Psoas muscle (tissue), 8 donors: Measurements from ENCODE around the gene TMEM170A. TPM values are rescaled to one million over a fixed set of nuclear protein-coding genes. Genes with fewer than 3 reads are reported as not detected.

Experiments used
- ATAC-seq, 4 donors: fragments of 200-7000 bp; cut with Tn5 transposase; one replicate each; pipeline ENCODE4 v1.9.1; 2020; ENCODE audit warnings: moderate library complexity in 3 of 4, mild to moderate bottlenecking in 2 of 4
- DNase-seq, 2 donors: peaks; one replicate each; pipeline ENCODE4 v3.0.0-alpha.2; 2020
- H3K27ac ChIP-seq: fragments of 200-600 bp; one replicate; pipeline ENCODE4 v1.8.0; 2022
- H3K27me3 ChIP-seq, 3 donors: fragments of 200-600 bp in 1 of 3; one replicate each; pipeline versions ENCODE4 v1.6.1 to v1.8.0; 2013 to 2022; ENCODE audit warnings: low read length in 2 of 3, mild to moderate bottlenecking in 2 of 3, moderate library complexity in 1 of 3; ENCODE audit not compliant: insufficient read depth in 3 of 3
- H3K36me3 ChIP-seq, 2 donors: fragments of 200-600 bp in 1 of 2; one replicate each; pipeline versions ENCODE4 v1.6.1 to v1.8.0; 2013 to 2022; ENCODE audit warnings: low read depth in 1 of 2, mild to moderate bottlenecking in 1 of 2, moderate library complexity in 1 of 2; ENCODE audit not compliant: insufficient read depth in 1 of 2
- H3K4me1 ChIP-seq: fragments of 200-600 bp; one replicate; pipeline ENCODE4 v1.8.0; 2022
- H3K4me3 ChIP-seq: fragments of 200-600 bp; one replicate; pipeline ENCODE4 v1.8.0; 2022; ENCODE audit warnings: mild to moderate bottlenecking
- H3K9me3 ChIP-seq: fragments of 200-600 bp; one replicate; pipeline ENCODE4 v1.8.0; 2022
- WGBS, 3 donors: extraction: QIAGEN DNeasy Blood & Tissue Kit; methylation state at CpG; one replicate each; pipeline versions ENCODE4 v1.1.6 to v1.1.7; 2013; 5-methylcytosine and 5-hydroxymethylcytosine counted together
- intact Hi-C, 2 donors: fragments of 100-400 bp; cut with DNase I; formaldehyde crosslinking; loops; one replicate each; pipeline versions ENCODE4 v1.11.0 to v1.14.2; 2022
- polyA plus RNA-seq, 3 donors: library from polyadenylated mRNA; stranded (reverse); fragments of 200-250 nt; gene quantifications; one replicate each; pipeline ENCODE4 v1.2.3, GENCODE V29; 2013
- total RNA-seq, 4 donors: library from RNA; stranded (reverse); fragmentation: NEBNext Ultra II Directional in 2 of 4; extraction: Animal tissue kit (Norgen Biotek cat#: 25700) in 2 of 4; gene quantifications; one replicate each; pipeline versions ENCODE4 v1.2.1 to v1.2.4, GENCODE V29; 2021 to 2023
- TF ChIP-seq, protein P1 (sequence below): fragments of 200-600 bp; IDR thresholded peaks from one replicate; pipeline ENCODE4 v1.8.0; 2022; ENCODE audit warnings: antibody characterized with exemption
- donor health status: healthy with polysubstance abuse.
- donor health status: DM: no; HTN: no; CAD: no; lungs with moderate emphysema.
- donor health status: Bipolar disorder and iron deficiency.
- donor health status: healthy.
- donor health status: DM: yes; HTN: yes; CAD: no.
- donor health status: DM: no; HTN: no; CAD: no.
- donor health status: DM: no; HTN: no; CAD: no.
- donor health status: DM: yes; HTN: yes; CAD: no.

The TMEM170A gene
- total and polyA plus RNA-seq, 7 donors: 3.1 to 9.5 (median 7.8) TPM

DNA sequence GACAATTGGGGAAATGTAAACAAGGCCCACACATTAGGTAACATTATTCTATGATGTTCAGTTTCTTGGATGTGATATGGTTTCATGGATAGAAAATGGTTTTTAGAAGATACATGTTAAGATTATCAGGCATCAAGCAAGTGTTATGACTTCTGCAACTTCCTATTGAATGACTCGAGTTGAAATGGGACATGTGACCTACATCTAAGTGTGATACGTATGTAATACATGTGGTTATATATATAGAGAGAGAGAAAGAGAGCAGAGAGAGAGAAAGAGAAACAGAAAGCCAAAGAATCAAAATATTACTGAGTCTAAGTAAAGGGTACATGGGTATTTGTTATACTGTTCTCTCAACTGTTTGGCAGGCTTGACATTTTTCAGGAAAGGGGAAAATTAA, 1.7 kb downstream of the TMEM170A start:
- Histone ChIP-seq H3K4me3 (peak overlapping the region; percentile 86), H3K4me1 (peaks cover 15% of the 10 kb centered on the region), H3K9me3 (no peaks in the 10 kb centered on the region), H3K27ac (no peak overlapping the region), H3K27me3 (no peaks in the 10 kb centered on the region), H3K36me3 (no peaks in the 10 kb centered on the region)
- WGBS, 3 donors: 42 to 57% (median 54%) methylated on average over 2 of the region's 2 CpGs
- DNase-seq: no peak
- intact Hi-C loops: loop anchor here in 1 of 2 donors (5.0 kb wide), 1 partner anchor 266 kb away; no protein-coding TSS in a partner anchor
- ATAC-seq: no peak
- TF ChIP-seq, protein P1, sequence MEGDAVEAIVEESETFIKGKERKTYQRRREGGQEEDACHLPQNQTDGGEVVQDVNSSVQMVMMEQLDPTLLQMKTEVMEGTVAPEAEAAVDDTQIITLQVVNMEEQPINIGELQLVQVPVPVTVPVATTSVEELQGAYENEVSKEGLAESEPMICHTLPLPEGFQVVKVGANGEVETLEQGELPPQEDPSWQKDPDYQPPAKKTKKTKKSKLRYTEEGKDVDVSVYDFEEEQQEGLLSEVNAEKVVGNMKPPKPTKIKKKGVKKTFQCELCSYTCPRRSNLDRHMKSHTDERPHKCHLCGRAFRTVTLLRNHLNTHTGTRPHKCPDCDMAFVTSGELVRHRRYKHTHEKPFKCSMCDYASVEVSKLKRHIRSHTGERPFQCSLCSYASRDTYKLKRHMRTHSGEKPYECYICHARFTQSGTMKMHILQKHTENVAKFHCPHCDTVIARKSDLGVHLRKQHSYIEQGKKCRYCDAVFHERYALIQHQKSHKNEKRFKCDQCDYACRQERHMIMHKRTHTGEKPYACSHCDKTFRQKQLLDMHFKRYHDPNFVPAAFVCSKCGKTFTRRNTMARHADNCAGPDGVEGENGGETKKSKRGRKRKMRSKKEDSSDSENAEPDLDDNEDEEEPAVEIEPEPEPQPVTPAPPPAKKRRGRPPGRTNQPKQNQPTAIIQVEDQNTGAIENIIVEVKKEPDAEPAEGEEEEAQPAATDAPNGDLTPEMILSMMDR: no peak

DNA sequence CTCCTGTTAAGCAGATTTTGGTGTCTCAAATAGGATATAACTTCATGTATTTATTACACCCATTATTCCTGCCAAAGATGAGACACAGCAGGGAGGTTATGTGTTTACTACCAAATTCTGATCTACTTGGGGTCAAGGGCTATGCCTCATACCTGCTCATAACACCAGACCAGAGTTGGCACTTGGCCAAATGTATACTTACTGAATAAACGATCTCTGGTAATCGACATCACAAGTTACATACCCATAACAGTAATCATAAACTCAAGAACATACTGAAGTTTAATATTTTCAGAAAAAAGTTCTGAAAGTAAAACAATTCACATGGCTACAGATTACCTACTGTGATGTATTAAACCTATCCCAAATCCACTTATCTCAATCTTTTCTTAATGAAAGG, 2.9 kb downstream of the TMEM170A start:
- intact Hi-C loops: loop anchor here in 1 of 2 donors (5.0 kb wide), 1 partner anchor 264 kb away; no protein-coding TSS in a partner anchor
- H3K36me3 ChIP-seq: no peaks in the 10 kb centered on the region
- DNase-seq (no peak), ATAC-seq (no peak)
- H3K4me3 ChIP-seq: no peak overlapping the region
- H3K27me3 ChIP-seq: no peaks in the 10 kb centered on the region
- TF ChIP-seq, protein P1: no peak
- no peaks in the 10 kb centered on the region for H3K9me3 ChIP-seq
- 72 to 91% (median 76%) methylated on average over 2 of the region's 2 CpGs for whole genome bisulfite sequencing, 3 donors
- H3K27ac ChIP-seq: no peak overlapping the region
- H3K4me1 ChIP-seq: peaks cover 15% of the 10 kb centered on the region

DNA sequence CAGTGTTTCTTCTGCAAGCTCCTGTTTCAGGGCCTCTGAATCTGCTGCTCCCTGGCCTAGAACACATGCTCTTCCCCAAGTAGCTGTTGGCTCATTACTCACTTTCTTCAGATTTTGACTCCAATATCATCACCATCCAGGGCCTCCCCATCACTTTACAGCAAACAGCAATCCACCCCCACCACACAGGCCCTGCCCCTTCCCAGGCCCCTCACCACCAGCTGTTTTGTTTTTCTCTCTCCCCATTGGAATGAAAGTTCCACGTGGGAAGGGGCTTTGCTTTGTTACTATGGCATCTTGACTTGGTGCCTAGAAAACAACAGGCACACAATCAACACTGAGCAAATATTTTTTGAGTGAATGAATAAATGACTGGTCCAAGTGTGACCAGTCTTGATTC, 4.0 kb downstream of the TMEM170A start:
- H3K36me3 ChIP-seq: no peaks in the 10 kb centered on the region
- intact Hi-C loops: loop anchor here in 1 of 2 donors (5.0 kb wide), 1 partner anchor 263 kb away; no protein-coding TSS in a partner anchor
- TF ChIP-seq, protein P1: no peak
- 27 to 54% (median 42%) methylated on average over 1 of the region's 1 CpG for WGBS, 3 donors
- no peak for ATAC-seq
- DNase-seq: no peak
- no peaks in the 10 kb centered on the region for H3K9me3 ChIP-seq
- no peaks in the 10 kb centered on the region for H3K27me3 ChIP-seq
- peaks cover 15% of the 10 kb centered on the region for H3K4me1 ChIP-seq
- no peak overlapping the region for H3K4me3 ChIP-seq
- no peak overlapping the region for H3K27ac ChIP-seq

DNA sequence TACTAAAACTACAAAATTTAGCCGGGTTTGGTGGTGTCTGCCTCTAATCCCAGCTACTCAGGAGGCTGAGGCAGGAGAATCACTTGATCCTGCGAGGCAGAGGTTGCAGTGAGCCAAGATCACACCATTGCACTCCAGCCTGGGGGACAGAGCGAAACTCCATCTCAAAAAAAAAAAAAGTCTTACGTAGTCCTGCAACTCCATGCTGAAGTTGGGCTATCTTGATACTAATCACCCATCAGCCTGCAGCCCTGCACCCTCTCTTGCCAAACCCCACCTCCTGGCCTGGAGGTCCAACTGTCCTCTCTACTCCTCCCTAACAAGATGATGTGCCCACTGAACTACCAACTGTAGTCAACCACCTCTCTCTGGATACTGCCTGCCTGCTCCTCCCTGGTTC, 4.8 kb downstream of the TMEM170A start:
- 86 to 89% (median 86%) methylated on average over 4 of the region's 4 CpGs for WGBS, 3 donors
- TF ChIP-seq, protein P1: no peak
- Histone ChIP-seq H3K4me3 (no peak overlapping the region), H3K4me1 (peaks cover 15% of the 10 kb centered on the region), H3K27me3 (no peaks in the 10 kb centered on the region), H3K9me3 (no peaks in the 10 kb centered on the region), H3K36me3 (no peaks in the 10 kb centered on the region), H3K27ac (no peak overlapping the region)
- intact Hi-C loops: loop anchor here in 1 of 2 donors (5.0 kb wide), 1 partner anchor 262 kb away; no protein-coding TSS in a partner anchor
- ATAC-seq: no peak
- no peak for DNase-seq

DNA sequence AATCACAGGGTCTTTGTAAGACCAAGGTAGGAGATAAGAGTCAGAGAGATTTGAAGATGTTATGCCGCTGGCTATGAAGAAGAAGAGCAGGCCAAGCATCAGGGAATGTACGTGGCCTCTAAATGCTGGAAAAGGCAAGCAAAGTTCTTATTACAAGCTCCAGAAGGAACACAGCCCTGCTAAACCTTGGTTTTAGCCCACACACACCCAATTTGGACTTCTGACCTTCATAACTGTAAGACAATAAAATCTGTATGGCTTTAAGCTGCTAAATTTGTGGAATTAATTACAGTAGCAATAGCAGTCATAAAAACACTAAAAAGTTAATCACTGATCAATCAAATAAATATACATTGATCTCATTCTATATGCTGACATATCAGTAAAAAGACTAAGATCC, 6.0 kb downstream of the TMEM170A start:
- ATAC-seq: no peak
- no peak overlapping the region for H3K27ac ChIP-seq
- no peaks in the 10 kb centered on the region for H3K27me3 ChIP-seq
- TF ChIP-seq, protein P1: no peak
- peaks cover 14% of the 10 kb centered on the region for H3K4me1 ChIP-seq
- no peaks in the 10 kb centered on the region for H3K9me3 ChIP-seq
- H3K36me3 ChIP-seq: no peaks in the 10 kb centered on the region
- intact Hi-C loops: no loop called here
- H3K4me3 ChIP-seq: no peak overlapping the region
- 91 to 94% (median 94%) methylated on average over 2 of the region's 2 CpGs for WGBS, 3 donors
- DNase-seq: no peak
